Measurements from ENCODE around the gene NDOR1.

Gene NDOR1

GRCh38 chr9:137266162-137266527, 60.6 kb downstream of the NDOR1 start:
- DNase-seq = no peak
